ENCODE results near the gene SLC25A23. TPM values are rescaled to one million over a fixed set of nuclear protein-coding genes. Genes with fewer than 3 reads are reported as not detected.

The SLC25A23 gene
- total RNA-seq, 4 donors from 2014 or later: 33.2 to 45.6 (median 42.4) TPM

DNA sequence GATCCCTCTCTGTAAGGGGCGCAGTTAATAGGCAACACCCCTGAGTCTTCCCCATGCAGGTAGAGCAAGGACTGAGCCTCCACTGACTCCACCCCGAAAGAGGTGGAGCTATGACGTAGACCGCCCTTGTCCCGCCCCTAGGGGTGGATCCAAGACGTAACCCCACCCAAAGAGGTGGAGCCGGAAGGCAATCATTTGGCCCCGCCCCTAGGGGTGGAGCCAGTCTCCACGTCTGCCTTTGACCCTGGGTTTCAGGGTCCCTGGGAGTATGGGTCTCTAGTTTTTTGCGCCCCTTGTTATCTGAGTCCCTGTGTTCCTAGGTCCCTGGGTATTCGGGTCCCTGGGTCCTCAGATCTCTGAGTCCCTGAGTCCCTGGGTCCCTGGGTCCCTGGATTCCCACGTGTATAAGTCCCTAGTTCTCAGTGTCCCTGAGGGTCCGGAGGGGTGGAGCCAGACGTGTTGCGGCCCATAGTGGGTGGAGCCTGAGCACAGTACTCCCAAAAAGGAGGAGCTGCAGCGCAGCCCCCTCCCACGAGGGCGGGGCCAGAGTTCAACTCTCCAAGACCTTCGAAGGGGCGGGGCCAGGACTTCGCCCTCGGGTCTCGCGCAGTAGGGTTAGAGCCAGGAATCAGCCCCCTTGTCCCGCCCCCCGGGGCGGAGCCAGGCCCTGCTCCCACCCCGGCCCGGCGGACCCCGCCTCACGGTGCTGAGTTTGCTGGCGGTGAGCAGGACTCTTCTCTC, 16.7 kb upstream of the SLC25A23 start:
- TF ChIP-seq POLR2A (IDR thresholded peaks at IDR 0.05): no peak
- no peak for TF ChIP-seq EP300 (IDR thresholded peaks at IDR 0.05)
- TF ChIP-seq, protein P1, sequence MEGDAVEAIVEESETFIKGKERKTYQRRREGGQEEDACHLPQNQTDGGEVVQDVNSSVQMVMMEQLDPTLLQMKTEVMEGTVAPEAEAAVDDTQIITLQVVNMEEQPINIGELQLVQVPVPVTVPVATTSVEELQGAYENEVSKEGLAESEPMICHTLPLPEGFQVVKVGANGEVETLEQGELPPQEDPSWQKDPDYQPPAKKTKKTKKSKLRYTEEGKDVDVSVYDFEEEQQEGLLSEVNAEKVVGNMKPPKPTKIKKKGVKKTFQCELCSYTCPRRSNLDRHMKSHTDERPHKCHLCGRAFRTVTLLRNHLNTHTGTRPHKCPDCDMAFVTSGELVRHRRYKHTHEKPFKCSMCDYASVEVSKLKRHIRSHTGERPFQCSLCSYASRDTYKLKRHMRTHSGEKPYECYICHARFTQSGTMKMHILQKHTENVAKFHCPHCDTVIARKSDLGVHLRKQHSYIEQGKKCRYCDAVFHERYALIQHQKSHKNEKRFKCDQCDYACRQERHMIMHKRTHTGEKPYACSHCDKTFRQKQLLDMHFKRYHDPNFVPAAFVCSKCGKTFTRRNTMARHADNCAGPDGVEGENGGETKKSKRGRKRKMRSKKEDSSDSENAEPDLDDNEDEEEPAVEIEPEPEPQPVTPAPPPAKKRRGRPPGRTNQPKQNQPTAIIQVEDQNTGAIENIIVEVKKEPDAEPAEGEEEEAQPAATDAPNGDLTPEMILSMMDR (IDR thresholded peaks at IDR 0.05): no peak
- DNase-seq (ENCODE audit: low spot score in 2 of 2): no peak
- Histone ChIP-seq H3K9me3 (no peaks in the 10 kb centered on the region), H3K27ac (no peak overlapping the region), H3K4me1 (peaks cover 0 to 18% (median 0%) of the 10 kb centered on the region in 4 donors), H3K36me3 (no peaks in the 10 kb centered on the region), H3K4me3 (peak overlapping the region in 1 of 4 donors; percentile 31), H3K27me3 (peaks cover 0 to 37% of the 10 kb centered on the region in 2 donors)
- WGBS, 2 donors: 11 to 19% methylated on average over 22 to 30 of the region's 33 CpGs

DNA sequence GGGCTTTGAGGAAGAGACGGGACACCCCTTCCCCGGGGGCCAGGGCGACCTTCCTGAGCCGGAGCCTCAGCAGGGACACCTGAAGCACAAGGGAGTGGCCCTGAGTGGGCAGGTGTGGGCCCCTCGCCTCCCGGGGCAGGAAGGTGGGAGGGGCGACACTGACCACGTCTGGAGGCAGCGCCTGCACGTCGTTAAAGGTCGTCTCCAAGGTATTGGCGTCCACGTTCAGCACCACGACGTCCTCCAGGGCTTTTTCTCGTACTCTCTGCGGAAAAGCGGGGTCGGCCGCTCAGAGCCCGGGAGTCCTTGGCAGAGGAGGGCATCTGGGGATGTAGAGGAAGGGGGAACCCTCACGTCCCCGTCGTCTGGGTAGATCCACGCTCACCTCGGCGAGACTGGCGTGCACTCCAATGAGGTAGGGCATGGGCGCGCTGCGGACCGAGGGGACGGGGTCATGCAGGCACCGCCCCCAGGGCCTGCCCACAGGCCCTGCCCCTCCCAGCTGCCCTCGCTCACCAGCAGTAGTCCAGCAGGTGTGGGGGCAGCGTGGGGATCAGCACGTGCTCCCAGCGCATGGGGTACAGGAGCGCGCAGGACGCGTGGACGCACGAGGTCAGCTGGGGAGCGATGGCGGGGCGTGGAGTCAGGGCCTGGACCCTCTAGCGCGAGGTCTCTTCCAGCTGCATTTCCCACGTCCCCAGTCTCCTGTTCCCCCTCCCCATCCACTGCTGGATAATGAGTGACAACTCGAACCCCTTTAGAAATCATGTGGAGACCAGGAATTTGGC, 15.9 kb upstream of the SLC25A23 start:
- TF ChIP-seq POLR2A (IDR thresholded peaks at IDR 0.05) (no peak), EP300 (IDR thresholded peaks at IDR 0.05) (no peak)
- TF ChIP-seq, protein P1 (IDR thresholded peaks at IDR 0.05): no peak
- Histone ChIP-seq H3K36me3 (no peaks in the 10 kb centered on the region), H3K9me3 (no peaks in the 10 kb centered on the region), H3K27me3 (peaks cover 0 to 37% of the 10 kb centered on the region in 2 donors), H3K27ac (no peak overlapping the region), H3K4me3 (no peak overlapping the region), H3K4me1 (peaks cover 0 to 18% (median 0%) of the 10 kb centered on the region in 4 donors)
- 22% methylated on average over 39 to 51 of the region's 52 CpGs for WGBS, 2 donors
- no peak for DNase-seq (ENCODE audit: low spot score in 2 of 2)

DNA sequence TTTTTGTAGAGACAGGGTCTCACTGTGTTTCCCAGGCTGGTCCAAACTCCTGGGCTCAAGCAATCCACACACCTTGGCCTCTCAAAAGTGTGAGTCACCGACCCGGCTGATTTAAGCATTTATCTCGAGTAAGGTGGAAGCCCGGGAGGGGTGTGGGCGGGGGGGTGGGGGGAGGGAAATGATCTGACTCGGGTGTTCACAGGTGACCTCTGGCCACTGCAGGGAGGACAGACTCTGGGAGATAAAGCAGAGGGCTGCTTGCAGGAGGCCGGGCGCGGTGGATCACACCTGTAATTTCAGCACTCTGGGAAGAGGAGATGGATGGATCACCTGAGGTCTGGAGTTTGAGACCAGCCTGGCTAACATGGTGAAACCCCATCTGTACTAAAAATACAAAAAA, 14.1 kb upstream of the SLC25A23 start:
- Histone ChIP-seq H3K27me3 (peaks cover 0 to 31% of the 10 kb centered on the region in 2 donors), H3K9me3 (no peaks in the 10 kb centered on the region), H3K36me3 (no peaks in the 10 kb centered on the region), H3K4me3 (no peak overlapping the region), H3K27ac (no peak overlapping the region), H3K4me1 (peaks cover 0 to 18% (median 0%) of the 10 kb centered on the region in 4 donors)
- TF ChIP-seq EP300 (IDR thresholded peaks at IDR 0.05): no peak
- TF ChIP-seq, protein P1 (IDR thresholded peaks at IDR 0.05): no peak
- no peak for TF ChIP-seq POLR2A (IDR thresholded peaks at IDR 0.05)
- WGBS, 2 donors: 78 to 84% methylated on average over 9 of the region's 9 CpGs
- no peak for DNase-seq (ENCODE audit: low spot score in 2 of 2)

DNA sequence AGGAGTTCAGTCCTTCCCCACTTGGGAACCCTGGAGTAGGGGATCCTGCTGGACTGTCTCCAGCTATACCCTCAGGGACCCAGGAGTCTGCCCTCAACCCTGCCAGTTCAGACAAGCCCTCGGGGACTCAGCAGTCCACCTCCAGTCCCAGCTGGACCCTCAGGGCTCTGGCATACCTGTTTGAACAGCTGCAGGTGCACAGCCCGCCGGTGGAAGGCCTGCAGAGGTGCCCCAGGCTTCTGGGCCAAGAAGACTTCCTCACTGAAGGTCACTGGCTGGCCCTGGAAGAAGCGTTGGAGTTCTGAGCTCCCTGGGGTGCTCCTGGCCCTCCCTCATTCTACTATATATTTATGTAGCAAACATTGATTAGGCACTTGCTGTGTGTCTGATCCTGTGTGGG, 13.1 kb upstream of the SLC25A23 start:
- 67% methylated on average over 4 of the region's 4 CpGs for WGBS, 2 donors

More for the DNA sequence above, 13.1 kb upstream of the SLC25A23 start:
- H3K4me3 ChIP-seq: no peak overlapping the region
- H3K36me3 ChIP-seq: no peaks in the 10 kb centered on the region
- no peak for DNase-seq (ENCODE audit: low spot score in 2 of 2)
- peaks cover 0 to 18% (median 0%) of the 10 kb centered on the region in 4 donors for H3K4me1 ChIP-seq
- H3K27ac ChIP-seq: no peak overlapping the region
- TF ChIP-seq, protein P1 (IDR thresholded peaks at IDR 0.05): no peak
- TF ChIP-seq EP300 (IDR thresholded peaks at IDR 0.05) (no peak), POLR2A (IDR thresholded peaks at IDR 0.05) (no peak)
- H3K9me3 ChIP-seq: no peaks in the 10 kb centered on the region
- H3K27me3 ChIP-seq: peaks cover 0 to 31% of the 10 kb centered on the region in 2 donors
